Pancreas (tissue), 10 donors: ENCODE data around the gene LILRA5. TPM values are rescaled to one million over a fixed set of nuclear protein-coding genes. Genes with fewer than 3 reads are reported as not detected.

Experiments used
- ATAC-seq, 4 donors: fragments of 200-7000 bp; cut with Tn5 transposase; one replicate each; pipeline versions ENCODE4 v1.8.0 to v1.9.1; 2020; ENCODE audit warnings: mild to moderate bottlenecking in 4 of 4, moderate library complexity in 4 of 4
- DNase-seq, 6 donors: peaks; one replicate each; pipeline ENCODE4 v3.0.0-alpha.2; 2020
- FAIRE-seq: peaks from 2 replicates; lab custom pipeline; 2012; peaks lifted over from hg19 to GRCh38; lab: Jason Lieb, UNC
- H3K27ac ChIP-seq, 4 donors: fragments of 200-600 bp; sonication (generic); 1 replicate in 3 of 4; 2 replicates in 1 of 4; pipeline versions ENCODE4 v1.5.0 to v1.8.0; 2020
- H3K27me3 ChIP-seq, 4 donors: fragments of 200-600 bp; one replicate each; pipeline ENCODE4 v1.8.0; 2021
- H3K36me3 ChIP-seq, 3 donors: fragments of 200-600 bp; sonication (generic) in 1 of 3; one replicate each; pipeline versions ENCODE4 v1.5.0 to v1.8.0; 2020 to 2021
- H3K4me1 ChIP-seq, 3 donors: fragments of 200-600 bp; one replicate each; pipeline ENCODE4 v1.8.0; 2021
- H3K4me3 ChIP-seq, 4 donors: fragments of 200-600 bp; sonication (generic) in 2 of 4; one replicate each; pipeline versions ENCODE4 v1.5.0 to v1.8.0; 2020 to 2021
- H3K9me3 ChIP-seq, 4 donors: fragments of 200-600 bp; one replicate each; pipeline ENCODE4 v1.8.0; 2021
- WGBS, 2 donors: extraction: QIAGEN DNeasy Blood & Tissue Kit; methylation state at CpG; one replicate each; pipeline ENCODE4 v1.1.7; 2013; 5-methylcytosine and 5-hydroxymethylcytosine counted together
- intact Hi-C, 3 donors: fragments of 100-400 bp; cut with DNase I; formaldehyde crosslinking; loops; one replicate each; pipeline versions ENCODE4 v1.11.1 to v1.14.2; 2022
- polyA plus RNA-seq, 2 donors: library from polyadenylated mRNA; stranded (reverse); fragments of 200-250 nt; gene quantifications; one replicate each; pipeline ENCODE4 v1.2.3, GENCODE V29; 2013
- total RNA-seq, 6 donors: library from RNA; stranded (reverse); fragmentation: NEBNext Ultra II Directional in 4 of 6; extraction: Animal tissue kit (Norgen Biotek cat#: 25700) in 4 of 6; gene quantifications; one replicate each; pipeline versions ENCODE4 v1.2.1 to v1.2.4, GENCODE V29; 2021 to 2023
- TF ChIP-seq, protein P1 (sequence below), 4 donors: fragments of 200-600 bp; sonication (generic) in 3 of 4; IDR thresholded peaks; one replicate each; pipeline versions ENCODE4 v1.5.0 to v1.8.0; 2021; ENCODE audit warnings: antibody characterized with exemption in 4 of 4
- donor health status: healthy with polysubstance abuse.
- donor health status: DM: no; HTN: no; CAD: no; lungs with moderate emphysema.
- donor health status: DM: no; HTN: no; CAD: no.
- donor health status: control.
- donor health status: control.
- donor health status: Bipolar disorder and iron deficiency.
- donor health status: DM: yes; HTN: yes; CAD: no.
- donor health status: DM: no; HTN: no; CAD: no.
- donor health status: DM: no; HTN: no; CAD: no.
- donor health status: DM: yes; HTN: yes; CAD: no.

Gene LILRA5
- total and polyA plus RNA-seq, 8 donors = 0.20 to 1.7 (median 0.51) TPM

DNA sequence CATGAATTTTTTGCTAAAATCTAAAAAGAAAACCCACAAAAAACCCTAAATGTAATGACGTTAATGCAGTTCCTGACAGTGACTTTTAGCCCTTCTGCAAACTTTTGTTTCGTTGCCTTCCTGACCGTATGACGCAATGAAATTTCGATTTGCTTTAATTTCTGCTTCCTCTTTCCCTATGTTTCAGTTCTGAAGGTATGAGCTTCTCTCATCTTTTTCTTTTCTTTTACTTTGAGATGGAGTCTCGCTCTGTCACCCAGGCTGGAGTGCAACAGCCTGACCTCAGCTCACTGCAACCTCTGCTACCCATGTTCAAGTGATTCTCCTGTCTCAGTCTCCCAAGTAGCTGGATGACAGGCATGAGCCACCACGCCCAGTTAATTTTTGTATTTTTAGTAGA lies 6.1 kb upstream of the LILRA5 start:
- Histone ChIP-seq H3K4me1 (no peaks in the 10 kb centered on the region), H3K27ac (no peak overlapping the region), H3K36me3 (no peaks in the 10 kb centered on the region), H3K27me3 (peaks cover 0 to 9% (median 6%) of the 10 kb centered on the region in 4 donors), H3K4me3 (no peak overlapping the region), H3K9me3 (no peaks in the 10 kb centered on the region)
- TF ChIP-seq, protein P1, sequence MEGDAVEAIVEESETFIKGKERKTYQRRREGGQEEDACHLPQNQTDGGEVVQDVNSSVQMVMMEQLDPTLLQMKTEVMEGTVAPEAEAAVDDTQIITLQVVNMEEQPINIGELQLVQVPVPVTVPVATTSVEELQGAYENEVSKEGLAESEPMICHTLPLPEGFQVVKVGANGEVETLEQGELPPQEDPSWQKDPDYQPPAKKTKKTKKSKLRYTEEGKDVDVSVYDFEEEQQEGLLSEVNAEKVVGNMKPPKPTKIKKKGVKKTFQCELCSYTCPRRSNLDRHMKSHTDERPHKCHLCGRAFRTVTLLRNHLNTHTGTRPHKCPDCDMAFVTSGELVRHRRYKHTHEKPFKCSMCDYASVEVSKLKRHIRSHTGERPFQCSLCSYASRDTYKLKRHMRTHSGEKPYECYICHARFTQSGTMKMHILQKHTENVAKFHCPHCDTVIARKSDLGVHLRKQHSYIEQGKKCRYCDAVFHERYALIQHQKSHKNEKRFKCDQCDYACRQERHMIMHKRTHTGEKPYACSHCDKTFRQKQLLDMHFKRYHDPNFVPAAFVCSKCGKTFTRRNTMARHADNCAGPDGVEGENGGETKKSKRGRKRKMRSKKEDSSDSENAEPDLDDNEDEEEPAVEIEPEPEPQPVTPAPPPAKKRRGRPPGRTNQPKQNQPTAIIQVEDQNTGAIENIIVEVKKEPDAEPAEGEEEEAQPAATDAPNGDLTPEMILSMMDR (IDR thresholded peaks at IDR 0.05) = no peak
- FAIRE-seq (no peak), DNase-seq (no peak), ATAC-seq (peak in 1 of 4 donors; percentile 39)
- intact Hi-C loops = no loop called here
- WGBS, 2 donors = 66 to 75% methylated on average over 7 of the region's 7 CpGs

DNA sequence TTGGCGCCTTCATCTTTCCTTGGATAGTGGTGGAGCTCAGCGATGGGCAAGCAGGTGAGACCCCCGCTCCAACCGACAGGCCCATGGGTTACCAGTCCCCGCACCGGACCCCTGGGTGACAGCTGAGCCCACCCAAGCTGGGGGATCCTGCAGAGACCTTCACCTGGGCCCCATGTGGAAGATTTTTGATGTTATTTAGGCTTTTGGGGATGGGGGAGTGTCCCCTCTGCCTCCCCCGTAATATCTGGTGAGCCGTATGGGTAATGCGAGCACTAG lies 4.9 kb upstream of the LILRA5 start:
- DNase-seq = no peak
- no peak overlapping the region for H3K4me3 ChIP-seq
- peaks cover 0 to 8% (median 0%) of the 10 kb centered on the region in 4 donors for H3K27me3 ChIP-seq
- 79 to 80% methylated on average over 9 of the region's 9 CpGs for WGBS, 2 donors
- intact Hi-C loops = no loop called here
- H3K27ac ChIP-seq = no peak overlapping the region
- H3K9me3 ChIP-seq = no peaks in the 10 kb centered on the region
- TF ChIP-seq, protein P1 (IDR thresholded peaks at IDR 0.05) = no peak
- ATAC-seq = no peak
- H3K4me1 ChIP-seq = no peaks in the 10 kb centered on the region
- no peaks in the 10 kb centered on the region for H3K36me3 ChIP-seq
- no peak for FAIRE-seq

DNA sequence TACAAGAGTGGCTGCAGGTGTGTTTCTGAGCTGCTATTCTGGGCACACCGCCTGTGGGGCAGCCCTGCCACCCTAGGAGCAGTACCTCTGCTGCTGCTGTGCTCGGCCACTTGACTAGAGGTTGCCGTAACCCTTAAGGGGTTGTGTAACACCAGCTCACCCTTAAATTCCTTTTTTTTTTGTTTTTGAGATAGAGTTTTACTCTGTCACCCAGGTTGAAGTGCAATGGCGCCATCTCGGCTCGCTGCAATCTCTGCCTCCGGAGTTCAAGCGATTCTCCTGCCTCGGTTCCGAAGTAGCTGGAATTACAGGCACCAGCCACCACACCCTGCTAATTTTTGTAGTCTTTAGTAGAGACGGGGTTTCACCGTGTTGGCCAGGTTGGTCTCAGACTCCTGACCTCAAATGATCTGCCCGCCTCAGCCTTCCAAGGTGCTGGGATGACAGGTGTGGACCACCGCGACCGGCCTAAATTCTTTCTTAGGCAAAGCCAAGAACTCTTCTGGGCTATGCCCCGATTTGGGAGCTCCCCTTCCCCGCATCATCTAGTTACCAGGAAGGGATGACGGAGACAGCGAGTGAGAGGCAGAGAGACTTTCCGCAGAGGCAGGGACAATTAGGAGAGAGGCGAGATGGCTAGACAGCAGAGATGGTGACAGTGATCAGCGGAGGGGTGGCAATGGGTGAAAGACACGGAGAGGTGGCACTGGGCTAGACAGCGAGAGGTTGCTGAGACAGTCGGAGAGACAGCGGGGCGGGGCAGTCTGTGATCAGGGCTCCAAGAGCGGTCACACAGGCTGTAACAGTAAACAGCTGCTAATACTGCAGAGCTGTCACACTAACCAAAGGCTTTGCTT lies 4.4 kb upstream of the LILRA5 start:
- Histone ChIP-seq H3K4me3 (no peak overlapping the region), H3K27ac (no peak overlapping the region), H3K27me3 (peaks cover 0 to 8% (median 0%) of the 10 kb centered on the region in 4 donors), H3K9me3 (no peaks in the 10 kb centered on the region), H3K4me1 (no peaks in the 10 kb centered on the region), H3K36me3 (no peaks in the 10 kb centered on the region)
- TF ChIP-seq, protein P1 (IDR thresholded peaks at IDR 0.05) = no peak
- intact Hi-C loops = no loop called here
- no peak for DNase-seq
- no peak for FAIRE-seq
- 60 to 61% methylated on average over 26 to 29 of the region's 29 CpGs for WGBS, 2 donors
- peak in 2 of 4 donors; percentile 19 to 33 for ATAC-seq

DNA sequence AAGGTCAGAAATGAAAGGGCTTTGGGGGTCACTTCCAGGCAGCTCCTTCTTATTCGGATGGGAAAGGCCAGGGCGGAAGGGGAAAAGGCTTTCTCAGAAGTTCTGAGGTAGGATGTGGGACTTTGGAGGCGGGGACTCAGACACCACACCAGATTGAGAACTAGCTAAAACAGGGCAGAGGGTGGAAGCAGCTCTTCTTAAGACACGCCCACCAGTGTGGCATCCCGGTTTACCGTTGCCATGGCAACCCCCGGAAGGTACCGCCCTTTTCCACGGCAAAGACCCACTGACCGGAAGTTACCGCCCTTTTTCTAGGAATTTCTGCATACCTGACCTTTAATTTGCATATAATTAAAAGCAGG lies 3.8 kb upstream of the LILRA5 start:
- peaks cover 0 to 8% (median 0%) of the 10 kb centered on the region in 4 donors for H3K27me3 ChIP-seq
- H3K4me3 ChIP-seq = no peak overlapping the region
- no peaks in the 10 kb centered on the region for H3K36me3 ChIP-seq
- H3K9me3 ChIP-seq = no peaks in the 10 kb centered on the region
- FAIRE-seq (no peak), ATAC-seq (peak in 2 of 4 donors; percentile 56 to 57), DNase-seq (no peak)
- intact Hi-C loops = no loop called here
- no peaks in the 10 kb centered on the region for H3K4me1 ChIP-seq
- TF ChIP-seq, protein P1 (IDR thresholded peaks at IDR 0.05) = no peak
- 25 to 26% methylated on average over 11 of the region's 11 CpGs for WGBS, 2 donors
- no peak overlapping the region for H3K27ac ChIP-seq

DNA sequence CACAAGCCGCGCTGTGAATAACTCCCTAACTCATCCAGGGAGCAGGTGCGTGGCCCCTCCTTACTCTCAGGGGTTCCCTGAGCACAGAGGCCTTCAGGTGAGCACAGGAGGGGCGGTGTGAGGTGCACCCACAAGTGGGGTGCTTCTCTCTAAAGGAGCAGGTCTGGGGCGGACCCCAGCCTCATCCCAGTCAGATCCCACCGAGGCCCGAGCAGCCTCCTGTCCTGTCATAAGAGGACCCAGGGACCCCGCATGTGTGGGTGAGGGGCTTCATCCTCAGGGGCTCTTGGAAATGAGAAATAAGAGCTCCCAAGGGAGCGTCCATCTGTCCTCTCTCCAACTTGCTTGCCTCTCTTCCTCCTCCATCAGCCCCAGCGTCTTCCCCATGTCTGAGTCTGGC lies 3.0 kb upstream of the LILRA5 start:
- DNase-seq (no peak), ATAC-seq (no peak), FAIRE-seq (no peak)
- TF ChIP-seq, protein P1 (IDR thresholded peaks at IDR 0.05) = no peak
- 55 to 71% methylated on average over 7 to 10 of the region's 10 CpGs for WGBS, 2 donors
- H3K4me3 ChIP-seq = no peak overlapping the region
- peaks cover 0 to 8% (median 0%) of the 10 kb centered on the region in 4 donors for H3K27me3 ChIP-seq
- no peak overlapping the region for H3K27ac ChIP-seq
- no peaks in the 10 kb centered on the region for H3K9me3 ChIP-seq
- intact Hi-C loops = no loop called here
- no peaks in the 10 kb centered on the region for H3K4me1 ChIP-seq
- no peaks in the 10 kb centered on the region for H3K36me3 ChIP-seq
